C1 segment of cervical spinal cord (tissue), 14 donors: Measurements from ENCODE around the gene GJA5.
"Not testable (repeated sequence)": the region's sequence is repeated elsewhere in the genome, so short reads cannot be mapped to it uniquely, and the experiment has no call there.

ENCODE experiments used
- DNase-seq, 14 donors: peaks; one replicate each; lab custom pipeline; 2025; lab: John Stamatoyannopoulos, UW

GJA5 gene

DNA sequence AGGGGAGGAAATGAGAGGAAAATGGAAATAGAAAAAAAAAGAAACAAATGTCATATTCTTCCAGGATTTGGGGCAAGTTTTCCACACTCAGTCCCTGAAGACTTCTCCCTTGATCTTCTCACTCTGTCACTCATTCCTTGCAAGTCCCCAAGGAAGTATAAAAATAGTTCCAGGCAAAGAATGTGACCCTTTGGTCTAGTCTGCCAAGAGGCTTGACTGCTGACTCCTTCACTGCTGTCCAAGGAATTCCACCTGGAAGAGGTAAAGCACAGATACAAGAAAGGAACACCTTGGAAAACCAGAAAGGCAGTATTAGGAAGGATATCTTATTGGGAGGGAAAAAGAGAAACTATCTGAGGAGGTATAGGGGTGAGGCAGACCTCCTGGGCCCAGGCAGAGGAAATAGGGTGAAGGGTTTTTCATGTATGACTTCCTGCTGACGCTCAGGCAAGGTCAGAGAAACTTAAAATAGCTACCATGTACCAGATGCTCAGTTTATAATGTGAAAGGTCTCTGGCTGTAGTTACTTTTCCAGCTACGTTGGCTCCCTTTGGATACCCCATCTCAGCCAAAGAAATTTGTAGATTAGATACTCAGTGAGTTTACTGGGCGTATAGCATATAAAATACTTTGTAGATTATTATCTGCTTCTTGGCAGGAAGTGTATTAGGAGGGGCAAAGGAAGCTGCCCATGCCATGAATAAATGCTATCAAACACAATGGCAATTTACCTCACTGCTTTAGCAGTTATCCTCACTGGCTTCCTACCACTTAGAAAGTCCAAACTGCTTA is 2.0 kb upstream of the GJA5 start:
- no peak for DNase-seq

DNA sequence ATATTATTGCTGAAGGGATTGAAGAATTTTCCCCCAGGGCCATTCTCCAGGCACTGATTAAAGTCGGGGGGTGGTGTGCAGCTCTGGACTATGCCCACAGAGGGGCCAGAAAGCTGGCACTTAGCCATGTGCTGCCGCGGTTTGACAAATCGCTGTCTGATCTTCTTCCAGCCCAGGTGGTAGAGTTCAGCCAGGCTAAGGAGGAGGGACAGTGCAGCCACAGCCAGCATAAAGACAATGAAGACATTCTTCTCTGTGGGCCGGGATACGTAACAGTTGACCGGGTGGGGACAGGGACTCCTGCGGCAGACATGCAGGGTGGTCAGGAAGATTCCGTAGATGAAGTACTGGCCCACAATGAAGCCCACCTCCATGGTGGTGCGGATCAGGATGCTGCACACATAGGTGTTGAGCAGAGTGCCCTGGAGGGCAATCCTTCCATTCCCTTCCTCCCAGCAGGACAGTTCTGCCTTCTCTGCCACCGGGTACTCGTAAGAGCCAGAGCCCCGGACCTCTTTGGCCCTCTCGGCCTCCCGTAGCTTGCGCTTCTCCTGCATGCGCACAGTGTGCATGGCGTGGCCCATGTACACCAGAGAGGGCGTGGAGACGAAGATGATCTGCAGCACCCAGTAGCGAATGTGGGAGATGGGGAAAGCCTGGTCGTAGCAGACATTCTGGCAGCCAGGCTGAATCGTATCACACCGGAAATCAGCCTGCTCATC is 1.9 kb downstream of the GJA5 start:
- no peak for DNase-seq

DNA sequence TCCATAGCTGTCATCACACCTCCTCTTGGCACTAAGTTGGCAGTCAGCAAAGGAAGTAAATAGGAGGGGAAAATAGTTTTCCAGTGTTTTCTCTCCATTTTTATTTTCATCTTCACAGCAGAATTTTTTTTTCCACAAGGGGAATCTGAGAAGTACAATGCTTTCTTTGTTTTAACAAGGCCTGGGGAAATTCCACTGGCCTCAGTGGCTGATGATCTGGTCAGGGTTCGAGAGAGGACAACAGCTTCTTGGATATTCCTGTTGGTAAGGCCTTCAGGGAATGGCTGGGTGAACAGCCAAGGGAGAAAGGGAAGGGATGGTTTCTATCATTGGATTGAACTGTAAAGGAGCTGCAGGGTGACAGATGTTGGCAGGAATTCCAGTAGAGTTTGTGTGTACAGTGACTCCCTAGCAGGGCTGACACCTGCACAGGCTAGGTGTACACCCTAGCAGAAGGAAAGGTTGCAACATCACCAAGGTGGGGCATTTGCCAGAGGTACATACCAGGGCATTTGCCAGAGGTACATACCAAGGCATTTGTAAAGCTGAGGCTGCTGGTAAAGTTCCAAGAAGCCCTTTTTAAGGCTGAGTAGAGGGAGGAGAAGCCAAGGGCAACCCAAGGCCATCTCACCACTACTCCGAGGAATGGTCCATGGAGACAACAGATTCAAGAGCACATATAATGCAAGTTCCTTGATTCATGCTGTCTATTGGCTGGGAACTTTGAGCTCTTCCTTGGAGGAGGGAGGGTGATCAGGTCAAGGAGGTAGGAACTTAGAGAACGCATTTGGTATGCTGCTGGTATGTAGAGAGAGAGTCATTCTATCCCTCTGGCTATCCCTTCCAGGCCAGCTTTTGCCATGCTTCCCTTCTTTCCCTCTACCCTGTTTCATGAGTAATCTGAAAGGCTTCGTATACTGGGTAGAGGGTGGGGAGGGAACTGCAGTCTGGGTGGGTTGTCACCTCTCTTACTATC is 3.1 kb downstream of the GJA5 start:
- DNase-seq = no peak

DNA sequence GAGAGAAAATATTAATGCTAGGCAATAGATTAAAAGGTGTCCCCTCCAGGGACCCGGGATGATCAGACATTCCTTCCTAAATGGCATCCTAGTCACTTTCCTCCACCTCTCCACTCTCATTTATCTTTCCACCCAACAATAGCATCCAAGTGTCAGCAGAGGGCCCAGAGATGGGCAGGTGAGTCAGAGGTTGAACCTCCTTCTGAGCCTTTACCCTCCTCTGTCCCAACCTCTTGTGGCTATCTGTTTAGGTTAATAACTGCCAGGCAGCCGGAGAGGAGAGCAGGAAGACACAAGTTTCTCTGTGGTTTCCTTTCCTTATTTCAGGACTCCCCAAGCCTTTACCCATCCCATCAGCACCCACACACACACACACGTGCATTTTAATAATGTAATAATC is 4.1 kb downstream of the GJA5 start:
- no peak for DNase-seq

DNA sequence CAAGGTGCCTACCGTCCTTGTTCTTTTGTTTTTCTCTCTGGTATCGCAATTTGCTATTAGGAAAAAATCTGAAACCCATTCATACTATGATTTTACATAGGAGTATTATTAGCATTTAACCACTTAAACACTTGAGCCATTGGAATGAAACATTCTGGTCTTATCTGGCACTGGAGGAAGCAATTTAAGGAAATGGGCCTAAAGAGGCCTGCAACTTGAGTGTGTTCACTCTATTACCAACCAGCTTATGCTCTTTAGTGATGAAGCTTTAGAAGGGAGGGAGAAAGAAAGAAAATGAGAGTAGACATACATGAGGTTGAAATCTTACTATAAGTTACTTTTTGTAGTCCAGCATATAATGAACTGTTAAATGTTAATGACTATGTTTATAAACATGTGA is 5.7 kb downstream of the GJA5 start:
- no peak for DNase-seq

DNA sequence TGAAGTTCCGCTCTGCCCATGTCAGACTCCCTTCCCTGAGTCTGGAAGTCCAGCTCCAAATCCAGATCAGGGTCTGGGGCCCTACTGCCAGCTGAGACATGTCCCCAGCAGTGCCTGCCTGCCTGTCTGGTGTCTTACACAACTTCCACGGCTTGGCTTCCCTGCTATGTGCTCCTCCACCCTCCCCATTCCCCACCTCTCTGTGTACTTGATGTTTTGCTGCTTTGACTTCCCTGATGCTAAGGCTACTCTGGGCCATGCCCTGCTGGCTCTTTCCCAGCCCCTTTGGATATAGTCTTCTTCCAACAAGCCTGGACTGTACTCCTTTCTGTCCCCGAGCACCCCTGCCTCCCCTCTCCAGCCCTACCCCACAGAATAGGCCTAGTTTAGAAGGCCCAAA is 7.3 kb downstream of the GJA5 start:
- no peak for DNase-seq

DNA sequence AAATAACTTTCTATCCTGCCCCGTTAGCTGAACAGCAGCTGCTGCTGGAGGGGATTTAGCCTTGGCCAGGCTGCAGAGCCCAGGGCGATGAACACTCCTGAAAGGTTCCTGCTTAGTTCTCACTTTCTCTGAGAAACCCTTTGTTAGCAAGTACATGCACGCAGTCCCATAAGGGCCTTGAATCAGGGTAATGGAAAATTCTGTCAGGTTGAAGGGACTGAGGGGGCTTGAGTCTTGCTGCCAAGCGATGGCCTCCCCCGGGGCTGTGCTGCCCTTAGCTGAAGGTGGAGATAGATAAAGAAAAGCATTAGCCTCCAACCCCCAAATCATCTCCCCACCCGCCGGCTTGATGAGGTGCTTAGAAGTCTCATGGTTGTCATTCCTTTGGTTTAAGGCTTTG is 7.9 kb downstream of the GJA5 start:
- no peak for DNase-seq

DNA sequence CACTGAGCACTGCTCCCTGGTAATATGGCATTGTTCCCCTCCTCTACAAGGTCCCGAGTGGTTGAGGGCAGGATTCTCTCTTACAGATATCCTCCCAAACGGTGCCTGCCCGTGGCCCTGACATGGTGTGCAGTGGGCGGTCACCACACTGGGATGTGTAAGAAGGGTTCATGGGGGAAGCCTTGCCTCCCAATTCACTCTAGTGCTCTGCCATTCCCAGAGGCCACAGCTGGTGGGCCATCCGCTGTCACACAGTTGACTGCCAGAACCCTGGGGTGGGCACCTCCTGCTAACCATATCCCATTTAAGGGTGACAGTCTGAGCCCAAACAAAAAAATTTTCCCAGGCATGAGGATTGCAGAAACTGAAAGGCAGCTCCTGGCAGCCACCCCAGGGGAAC is 9.1 kb downstream of the GJA5 start:
- no peak for DNase-seq

DNA sequence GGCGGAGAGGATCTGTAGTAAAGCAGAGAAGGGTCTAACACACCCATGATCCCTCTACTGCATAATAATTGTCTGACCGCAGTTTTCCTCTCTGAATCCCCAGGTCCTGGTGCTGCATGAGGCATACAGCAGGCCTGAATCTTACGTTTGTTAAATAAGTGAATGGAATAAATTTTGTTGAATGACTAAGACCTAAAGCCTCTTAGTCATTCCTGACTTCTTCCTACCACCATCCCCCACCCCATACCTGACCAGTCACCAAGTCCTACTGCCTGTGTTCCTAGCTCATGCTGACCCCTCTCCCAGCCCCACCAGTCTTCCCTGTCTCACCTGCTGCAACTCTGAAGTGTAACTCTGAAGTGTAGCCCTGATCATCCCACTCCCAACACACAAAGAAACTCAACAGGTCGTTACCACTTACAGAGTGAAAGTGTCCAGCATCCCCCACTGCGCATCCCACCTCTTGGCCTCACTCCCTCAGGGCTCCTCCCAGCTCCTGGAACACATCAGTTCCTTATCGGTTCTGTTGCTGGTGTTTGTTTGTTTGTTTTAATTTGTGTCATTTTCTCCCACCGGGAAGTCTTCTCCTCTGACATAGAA is 9.7 kb downstream of the GJA5 start:
- DNase-seq = no peak

DNA sequence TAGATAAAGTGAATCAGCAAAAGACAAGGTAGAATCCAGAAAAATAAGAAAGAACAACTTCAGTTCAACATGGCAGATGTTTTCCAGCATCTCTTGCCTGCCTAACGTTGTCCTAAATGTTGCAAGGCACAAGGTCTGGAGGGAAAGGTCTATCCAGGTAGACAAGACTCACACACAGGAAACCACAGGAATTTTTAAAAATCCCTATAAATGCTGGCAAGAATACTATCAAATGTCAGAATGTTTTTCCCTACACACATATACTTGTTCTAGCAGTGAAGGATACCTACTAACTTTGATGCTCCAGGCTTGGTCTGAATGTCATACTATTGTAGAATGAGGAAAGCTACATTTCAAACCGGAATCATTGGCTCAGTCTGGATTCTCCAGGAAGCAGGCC is 10.6 kb downstream of the GJA5 start:
- DNase-seq = no peak

DNA sequence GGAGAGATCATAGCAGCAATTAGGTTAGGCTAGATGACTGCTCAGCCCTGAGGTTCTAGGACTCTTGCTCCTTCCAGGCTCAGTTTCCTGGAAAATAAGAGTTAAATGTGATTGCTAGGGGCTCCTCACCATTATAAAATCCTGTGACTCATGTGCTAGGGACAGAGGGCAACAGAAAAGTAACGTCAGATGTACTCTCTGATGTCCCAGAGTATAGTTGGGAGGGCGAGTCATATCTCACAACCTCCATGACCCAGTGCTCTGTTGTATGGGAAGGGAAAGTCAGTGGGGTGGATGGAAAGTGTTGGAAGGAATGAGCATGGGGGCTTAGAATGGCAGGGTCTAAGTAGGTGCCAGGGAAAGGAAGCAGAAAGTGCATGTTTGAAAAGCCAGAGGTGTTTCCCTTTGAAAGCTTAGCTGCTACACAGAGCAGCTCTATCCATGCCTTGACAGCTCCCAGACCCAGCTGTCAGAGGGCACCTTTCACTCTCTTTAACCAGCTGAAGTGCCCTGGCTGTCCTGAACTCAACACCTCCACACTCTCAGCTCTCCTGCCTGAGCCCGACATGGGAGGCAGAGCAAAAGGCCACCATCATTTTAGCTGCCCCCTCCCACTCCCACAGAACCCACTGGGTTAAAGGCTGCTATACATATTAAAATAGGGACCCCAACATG is 11.6 kb downstream of the GJA5 start:
- no peak for DNase-seq

DNA sequence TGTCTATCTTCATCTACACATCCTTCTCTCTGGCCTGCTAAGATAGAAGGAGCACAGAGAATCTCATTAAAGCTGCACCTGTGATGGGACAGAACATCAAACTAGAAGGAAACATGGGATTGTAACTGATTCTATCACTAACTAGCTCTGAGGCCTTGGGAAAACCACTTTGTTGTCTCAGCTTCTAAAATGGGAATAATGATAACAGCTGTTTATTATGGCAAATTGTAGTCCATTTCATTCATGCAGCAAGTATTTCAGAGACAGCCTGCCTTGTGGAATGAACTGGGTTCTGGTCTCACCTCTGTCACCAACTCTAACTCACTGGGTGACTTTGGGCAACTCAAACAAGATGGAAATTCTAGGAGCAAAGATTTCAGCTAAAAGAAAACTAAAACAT is 12.4 kb downstream of the GJA5 start:
- no peak for DNase-seq

DNA sequence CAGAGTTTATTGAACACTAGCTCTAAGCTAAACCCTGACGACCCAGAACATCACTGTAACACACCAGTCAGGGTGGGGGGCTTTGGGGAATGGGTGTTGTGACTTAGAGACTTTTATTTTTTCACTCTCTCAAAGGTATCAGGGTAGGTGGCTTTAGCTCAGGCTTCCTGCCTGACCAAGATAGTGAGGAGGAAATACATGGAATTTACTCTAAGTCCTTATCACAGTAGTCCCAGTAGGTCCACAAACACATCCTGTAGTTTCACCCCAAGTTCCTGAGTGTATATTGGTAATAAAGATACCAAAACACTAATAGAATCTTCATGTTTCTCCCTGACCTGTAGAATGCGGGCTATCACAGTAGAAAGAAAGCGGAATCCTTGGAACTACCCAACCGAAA is 15.1 kb downstream of the GJA5 start:
- no peak for DNase-seq

DNA sequence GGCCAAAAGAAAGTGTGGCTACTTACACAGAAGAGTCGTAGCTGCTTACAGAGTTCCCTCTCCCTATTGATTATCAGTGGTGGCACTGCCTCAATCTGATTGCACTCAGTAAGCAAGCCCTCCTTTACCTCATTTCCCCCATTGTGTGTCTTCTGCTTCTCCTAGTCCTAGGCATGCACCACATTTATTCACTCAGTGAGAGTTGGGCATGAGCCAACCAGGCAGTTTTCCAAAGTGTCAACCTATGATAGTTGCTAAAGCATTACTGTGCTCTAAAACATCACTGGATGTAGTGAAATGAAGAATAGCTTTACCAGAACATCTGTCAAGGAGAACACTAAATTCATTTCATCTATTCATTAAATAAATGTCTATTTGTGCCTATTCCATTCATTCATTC is 19.3 kb downstream of the GJA5 start:
- DNase-seq = no peak

DNA sequence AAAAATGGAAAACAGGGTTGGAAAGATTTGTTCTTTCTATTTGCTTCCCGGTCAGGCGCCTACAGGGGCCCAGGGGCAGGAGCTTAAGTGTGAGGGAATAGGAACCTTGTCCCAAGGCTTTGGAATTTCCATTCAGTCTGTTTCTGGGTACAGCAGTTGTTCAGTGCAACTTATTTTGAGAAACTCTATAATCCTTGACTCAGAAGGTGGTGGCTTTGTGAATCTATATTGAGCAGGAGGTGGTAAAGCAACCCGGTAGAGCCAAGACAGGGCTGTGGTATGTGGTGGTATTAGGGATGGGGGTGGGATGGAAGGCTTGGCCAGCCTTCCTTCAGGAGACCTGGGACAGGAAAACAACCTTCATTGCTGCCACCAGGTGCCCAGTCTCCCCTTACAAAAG is 20.0 kb downstream of the GJA5 start:
- no peak for DNase-seq

DNA sequence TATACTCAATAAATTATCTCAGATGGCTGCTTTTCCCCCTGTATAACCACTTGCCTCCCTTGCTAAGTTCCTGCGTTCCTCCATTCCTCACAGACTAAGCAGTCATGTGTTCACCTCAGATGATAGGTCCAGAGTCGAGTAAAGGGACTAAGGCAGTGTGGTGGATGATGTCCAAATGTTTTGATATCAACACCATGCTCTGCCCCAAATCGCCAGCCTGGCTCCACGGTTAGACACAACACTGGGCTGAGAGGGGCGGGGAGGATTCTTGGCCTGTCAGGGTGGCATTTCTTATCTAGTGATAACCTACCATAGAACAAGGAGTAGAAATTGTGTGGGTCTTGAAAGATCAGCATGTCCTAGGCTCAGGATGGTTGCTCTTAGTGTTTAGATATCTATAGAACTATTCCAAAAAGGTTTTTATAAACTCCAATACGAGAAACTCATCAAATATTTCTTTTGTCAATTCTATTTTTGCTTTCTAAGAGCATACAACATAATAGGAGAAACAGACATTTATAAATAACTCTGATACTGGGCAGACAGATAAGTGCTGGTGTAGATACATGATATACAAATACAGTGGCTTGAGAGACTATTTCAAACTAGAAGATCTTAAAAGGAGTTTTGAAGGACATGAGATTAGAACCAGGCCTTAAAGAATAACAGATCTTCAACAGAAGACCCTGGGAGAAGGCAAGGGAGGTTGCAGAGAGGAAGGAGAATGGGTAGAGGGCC is 21.5 kb downstream of the GJA5 start:
- DNase-seq = no peak

DNA sequence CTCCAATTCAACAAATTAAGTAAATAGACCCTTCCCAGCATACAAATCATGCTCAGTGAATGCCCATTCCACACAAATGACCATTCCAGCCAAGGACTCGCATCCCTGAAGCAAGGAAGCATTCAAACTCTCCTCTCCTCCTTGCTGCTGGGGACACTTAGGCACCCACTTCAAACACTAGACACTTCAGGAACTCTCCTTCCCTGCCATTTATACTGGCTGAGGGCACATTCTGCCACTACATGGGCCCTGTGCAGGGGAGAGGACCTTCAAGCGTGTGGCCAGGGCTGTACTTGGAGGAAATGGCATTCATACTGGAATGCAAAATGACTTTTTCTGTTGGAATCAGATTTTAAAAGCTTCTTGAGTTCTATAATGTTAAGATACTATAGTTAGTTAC is 22.3 kb downstream of the GJA5 start:
- no peak for DNase-seq

DNA sequence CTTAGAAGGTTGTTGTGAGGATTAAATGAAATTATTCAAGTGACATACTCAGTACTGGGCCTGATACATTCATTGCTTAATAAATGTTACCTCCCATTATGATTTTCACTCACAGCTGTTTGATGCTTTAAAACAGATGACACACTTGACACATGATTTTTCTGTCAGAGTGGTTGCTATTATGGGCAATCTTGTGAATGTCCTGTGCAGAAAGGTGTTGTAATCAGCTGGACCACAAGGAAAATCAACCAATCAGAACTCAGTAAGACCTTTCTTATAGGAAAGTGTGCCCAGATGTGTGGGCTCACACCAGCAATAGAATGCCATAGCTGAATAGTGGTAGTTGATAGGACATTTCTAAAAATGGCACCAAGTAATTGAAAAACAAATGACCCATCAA is 23.5 kb downstream of the GJA5 start:
- no peak for DNase-seq

DNA sequence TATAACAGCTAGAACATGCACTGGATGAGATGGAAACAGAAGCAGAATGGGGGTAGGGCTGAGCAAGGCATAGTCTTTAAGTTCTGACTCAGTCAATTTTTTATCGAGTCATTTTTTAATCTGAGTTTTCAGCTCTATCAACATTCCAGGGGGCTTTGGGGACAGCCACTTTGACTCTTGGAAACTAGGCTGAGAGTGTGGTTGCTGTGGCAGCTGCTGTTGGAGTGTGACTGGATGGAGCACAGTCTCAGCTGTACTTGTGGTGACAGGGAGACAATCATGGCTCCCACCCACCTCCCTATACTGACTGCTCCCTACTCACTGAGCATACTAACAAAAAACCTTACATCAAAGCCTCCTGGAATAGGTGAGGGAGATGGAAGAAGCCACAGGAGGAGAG is 25.0 kb downstream of the GJA5 start:
- DNase-seq = no peak

DNA sequence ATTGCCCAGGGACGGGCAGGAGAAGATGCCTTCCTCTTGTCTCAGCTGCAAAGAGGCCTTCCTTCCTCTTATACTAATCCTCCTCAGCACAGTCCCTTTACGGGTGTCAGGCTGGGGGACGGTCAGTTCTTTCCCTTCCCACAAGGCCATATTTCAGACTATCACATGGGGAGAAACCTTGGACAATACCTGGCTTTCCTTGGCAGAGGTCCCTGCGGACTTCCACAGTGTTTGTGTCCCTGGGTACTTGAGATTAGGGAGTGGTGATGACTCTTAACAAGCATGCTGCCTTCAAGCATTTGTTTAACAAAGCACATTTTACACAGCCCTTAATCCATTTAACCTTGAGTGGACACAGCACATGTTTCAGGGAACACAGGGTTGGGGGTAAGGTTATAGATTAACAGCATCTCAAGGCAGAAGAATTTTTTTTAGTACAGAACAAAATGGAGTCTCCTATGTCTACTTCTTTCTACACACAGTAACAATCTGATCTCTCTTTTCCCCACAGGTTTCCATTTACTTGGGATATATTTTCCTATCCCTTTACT is 26.0 kb downstream of the GJA5 start:
- not testable (repeated sequence) for DNase-seq
